HepG2 (cell line): Measurements from ENCODE around the gene PERCC1. TPM values are rescaled to one million over a fixed set of nuclear protein-coding genes. Genes with fewer than 3 reads are reported as not detected.

ENCODE experiments used
- FOXA3 ChIP-seq: IDR thresholded peaks from 2 replicates; pipeline ENCODE4 v1.6.1; 2016; ENCODE audit warnings: missing genetic modification reagents, missing compliant biosample characterization
- FOXM1 ChIP-seq: sonication (generic); formaldehyde crosslinking; IDR thresholded peaks from 2 replicates; pipeline ENCODE4 v1.5.0; 2020; ENCODE audit warnings: missing genetic modification reagents
- GTF2F1 ChIP-seq: fragments of 150-350 bp; IDR thresholded peaks from 2 replicates; pipeline ENCODE4 v1.6.1; 2014; ENCODE audit warnings: low read length
- GTF3A ChIP-seq: sonication (generic); formaldehyde crosslinking; conservative IDR thresholded peaks from 2 replicates; pipeline ENCODE4 v1.4.0; 2020; ENCODE audit warnings: mild to moderate bottlenecking, missing genetic modification reagents
- HOXA3 ChIP-seq: sonication (generic); formaldehyde crosslinking; IDR thresholded peaks from 2 replicates; pipeline ENCODE4 v1.5.0; 2020; ENCODE audit warnings: missing genetic modification reagents
- LCORL ChIP-seq, 2 experiments: fragments of 450-650 bp in 1 of 2; sonication (generic) in 1 of 2; formaldehyde crosslinking in 1 of 2; IDR thresholded peaks; 2 replicates each; pipeline versions ENCODE4 v1.5.0 to v1.6.1; 2017 to 2020; ENCODE audit warnings: antibody characterized with exemption in 1 of 2, missing genetic modification reagents in 1 of 2
- NFIB ChIP-seq: sonication (generic); formaldehyde crosslinking; IDR thresholded peaks from 2 replicates; pipeline ENCODE4 v1.9.0; 2021; ENCODE audit warnings: missing genetic modification reagents, mild to moderate bottlenecking, borderline replicate concordance
- NFIC ChIP-seq: IDR thresholded peaks from 2 replicates; pipeline ENCODE4 v1.6.1; 2012; ENCODE audit warnings: mild to moderate bottlenecking, low read length, inconsistent platforms
- NR2F2 ChIP-seq: IDR thresholded peaks from 2 replicates; pipeline ENCODE4 v1.6.1; 2012; ENCODE audit warnings: low read depth, inconsistent platforms, borderline replicate concordance
- NR3C1 ChIP-seq: sonication (generic); formaldehyde crosslinking; IDR thresholded peaks from 2 replicates; pipeline ENCODE4 v1.4.0; 2020; ENCODE audit warnings: missing genetic modification reagents
- RBFOX2 ChIP-seq: fragments of 200-400 bp; formaldehyde crosslinking; IDR thresholded peaks from 2 replicates; pipeline ENCODE4 v1.6.1; 2017; ENCODE audit warnings: low read depth, mild to moderate bottlenecking, low read length
- TBP ChIP-seq: sonication (generic); formaldehyde crosslinking; IDR thresholded peaks from 2 replicates; pipeline ENCODE4 v1.5.0; 2020; ENCODE audit warnings: missing genetic modification reagents
- THYN1 ChIP-seq: sonication (generic); formaldehyde crosslinking; IDR thresholded peaks from 2 replicates; pipeline ENCODE4 v1.8.1; 2023; ENCODE audit warnings: low read depth, mild to moderate bottlenecking, moderate library complexity, missing genetic modification reagents, borderline replicate concordance
- XBP1 ChIP-seq: sonication (generic); formaldehyde crosslinking; IDR thresholded peaks from 2 replicates; pipeline ENCODE4 v1.5.0; 2020; ENCODE audit warnings: missing genetic modification reagents
- ZNF331 ChIP-seq: sonication (generic); formaldehyde crosslinking; IDR thresholded peaks from 2 replicates; pipeline ENCODE4 v1.4.0; 2020; ENCODE audit warnings: missing genetic modification reagents
- ZNF552 ChIP-seq: sonication (generic); formaldehyde crosslinking; IDR thresholded peaks from 2 replicates; pipeline ENCODE4 v1.9.0; 2022; ENCODE audit warnings: missing genetic modification reagents, mild to moderate bottlenecking, borderline replicate concordance
- ZNF598 ChIP-seq: sonication (generic); formaldehyde crosslinking; IDR thresholded peaks from 2 replicates; pipeline ENCODE4 v1.5.1; 2020; ENCODE audit warnings: mild to moderate bottlenecking, missing genetic modification reagents, borderline replicate concordance
- ZNF629 ChIP-seq: sonication (generic); formaldehyde crosslinking; conservative IDR thresholded peaks from 2 replicates; pipeline ENCODE4 v1.5.0; 2020; ENCODE audit warnings: missing genetic modification reagents
- ZNF772 ChIP-seq: sonication (generic); formaldehyde crosslinking; IDR thresholded peaks from 2 replicates; pipeline ENCODE4 v1.5.0; 2020; ENCODE audit warnings: mild to moderate bottlenecking, missing genetic modification reagents
- polyA plus RNA-seq, 8 experiments: library from polyadenylated mRNA; depleted of rRNA in 3 of 8; stranded (reverse) in 7 of 8; unstranded in 1 of 8; fragments of >200 nt; fragmentation: Illumina TruSeq in 4 of 8; extraction: Trizol in 4 of 8; gene quantifications; 2 replicates each; pipeline versions ENCODE4 v1.2.1 to v1.2.3, GENCODE V29; 2011 to 2016; ENCODE audit warnings: low read depth in 4 of 8, missing spikeins in 1 of 8, mixed read lengths in 1 of 8; ENCODE audit not compliant: insufficient read depth in 1 of 8
- total RNA-seq, 5 experiments: library from RNA; depleted of rRNA; stranded (reverse); fragments of >200 nt; fragmentation: Illumina TruSeq; extraction: Trizol; gene quantifications; 2 replicates each; pipeline ENCODE4 v1.2.3, GENCODE V29; 2016; ENCODE audit warnings: low read depth in 1 of 5
- TF ChIP-seq, protein P1 (sequence below): sonication (generic); formaldehyde crosslinking; IDR thresholded peaks from 2 replicates; pipeline ENCODE4 v1.4.0; 2020; ENCODE audit warnings: missing genetic modification reagents, borderline replicate concordance
- TF ChIP-seq, protein P2 (sequence below): sonication (generic); formaldehyde crosslinking; conservative IDR thresholded peaks from 2 replicates; pipeline ENCODE4 v1.4.0; 2020; ENCODE audit warnings: missing genetic modification reagents
- TF ChIP-seq, protein P3 (sequence below): sonication (generic); formaldehyde crosslinking; IDR thresholded peaks from 2 replicates; pipeline ENCODE4 v1.9.0; 2021; ENCODE audit warnings: missing genetic modification reagents, mild to moderate bottlenecking, borderline replicate concordance
- TF ChIP-seq, protein P4 (sequence below): sonication (generic); formaldehyde crosslinking; IDR thresholded peaks from 2 replicates; pipeline ENCODE4 v1.4.0; 2020; ENCODE audit warnings: mild to moderate bottlenecking, missing genetic modification reagents
- TF ChIP-seq, protein P5 (sequence below): sonication (generic); formaldehyde crosslinking; IDR thresholded peaks from 2 replicates; pipeline ENCODE4 v1.8.0; 2022; ENCODE audit warnings: mild to moderate bottlenecking, missing genetic modification reagents

The PERCC1 gene
- total and polyA plus RNA-seq, 2 of the 13 experiments (the other 11 are each of a cell fraction or from before 2014, with no cell fraction given): 0.15 TPM; not detected in 1

DNA sequence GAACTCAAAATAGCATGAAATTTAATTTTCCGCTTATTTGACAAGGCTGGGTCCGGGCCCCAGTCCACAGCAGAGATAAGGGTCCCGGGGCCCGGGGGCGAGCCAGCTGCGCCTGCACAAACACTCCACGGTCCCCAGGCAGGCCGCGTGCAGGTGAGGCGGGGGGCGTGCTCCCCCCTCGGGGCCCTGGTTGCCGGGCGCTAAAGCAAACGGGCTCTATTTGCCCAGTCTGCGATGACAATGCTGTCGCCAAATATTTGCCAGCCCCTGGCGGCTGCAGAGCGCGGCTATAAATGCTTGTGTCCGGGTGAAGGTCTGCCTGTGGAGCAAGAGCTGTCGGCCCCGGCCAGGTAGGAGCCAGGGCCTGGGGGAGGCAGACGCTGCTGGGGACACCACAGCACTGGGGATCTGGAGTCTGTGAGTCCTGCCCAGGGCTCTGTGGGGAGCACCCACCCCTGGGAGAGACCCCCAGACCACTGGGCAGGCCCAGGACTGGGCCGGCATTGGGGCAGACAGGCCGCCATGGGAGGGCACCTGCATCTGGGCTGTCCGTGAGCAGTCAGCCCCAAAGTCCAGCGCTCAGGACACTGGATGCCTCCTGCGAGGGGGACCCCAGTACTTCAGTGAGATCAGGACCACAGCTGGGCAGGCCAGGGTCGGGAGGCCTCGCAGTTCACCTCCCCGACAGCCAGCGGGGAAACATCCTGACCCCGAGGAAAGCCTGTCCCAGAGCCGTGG lies at the start of gene PERCC1 (continued):
- TF ChIP-seq, protein P1, sequence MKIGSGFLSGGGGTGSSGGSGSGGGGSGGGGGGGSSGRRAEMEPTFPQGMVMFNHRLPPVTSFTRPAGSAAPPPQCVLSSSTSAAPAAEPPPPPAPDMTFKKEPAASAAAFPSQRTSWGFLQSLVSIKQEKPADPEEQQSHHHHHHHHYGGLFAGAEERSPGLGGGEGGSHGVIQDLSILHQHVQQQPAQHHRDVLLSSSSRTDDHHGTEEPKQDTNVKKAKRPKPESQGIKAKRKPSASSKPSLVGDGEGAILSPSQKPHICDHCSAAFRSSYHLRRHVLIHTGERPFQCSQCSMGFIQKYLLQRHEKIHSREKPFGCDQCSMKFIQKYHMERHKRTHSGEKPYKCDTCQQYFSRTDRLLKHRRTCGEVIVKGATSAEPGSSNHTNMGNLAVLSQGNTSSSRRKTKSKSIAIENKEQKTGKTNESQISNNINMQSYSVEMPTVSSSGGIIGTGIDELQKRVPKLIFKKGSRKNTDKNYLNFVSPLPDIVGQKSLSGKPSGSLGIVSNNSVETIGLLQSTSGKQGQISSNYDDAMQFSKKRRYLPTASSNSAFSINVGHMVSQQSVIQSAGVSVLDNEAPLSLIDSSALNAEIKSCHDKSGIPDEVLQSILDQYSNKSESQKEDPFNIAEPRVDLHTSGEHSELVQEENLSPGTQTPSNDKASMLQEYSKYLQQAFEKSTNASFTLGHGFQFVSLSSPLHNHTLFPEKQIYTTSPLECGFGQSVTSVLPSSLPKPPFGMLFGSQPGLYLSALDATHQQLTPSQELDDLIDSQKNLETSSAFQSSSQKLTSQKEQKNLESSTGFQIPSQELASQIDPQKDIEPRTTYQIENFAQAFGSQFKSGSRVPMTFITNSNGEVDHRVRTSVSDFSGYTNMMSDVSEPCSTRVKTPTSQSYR: no peak
- TF ChIP-seq NR2F2 (peak; percentile 57; the same call in 1 of the 2 replicates), THYN1 (CRISPR knock-in tag) (no peak), NFIC (no peak), GTF2F1 (no peak), ZNF331 (peak; percentile 28; the same call in 1 of the 2 replicates), RBFOX2 (no peak), ZNF552 (CRISPR knock-in tag) (no peak), TBP (CRISPR knock-in tag) (no peak), ZNF629 (CRISPR knock-in tag) (no peak), HOXA3 (CRISPR knock-in tag) (peak; percentile 84), ZNF598 (no peak), FOXM1 (CRISPR knock-in tag) (no peak), GTF3A (no peak), NFIB (CRISPR knock-in tag) (no peak), LCORL (IDR thresholded peaks at IDR 0.05) (no peak), LCORL (CRISPR knock-in tag; IDR thresholded peaks at IDR 0.05) (peak; percentile 96), XBP1 (CRISPR knock-in tag) (no peak), ZNF772 (CRISPR knock-in tag) (peak; percentile 80; the same call in 1 of the 2 replicates), NR3C1 (CRISPR knock-in tag) (no peak), FOXA3 (peak; percentile 77)
- TF ChIP-seq, protein P2, sequence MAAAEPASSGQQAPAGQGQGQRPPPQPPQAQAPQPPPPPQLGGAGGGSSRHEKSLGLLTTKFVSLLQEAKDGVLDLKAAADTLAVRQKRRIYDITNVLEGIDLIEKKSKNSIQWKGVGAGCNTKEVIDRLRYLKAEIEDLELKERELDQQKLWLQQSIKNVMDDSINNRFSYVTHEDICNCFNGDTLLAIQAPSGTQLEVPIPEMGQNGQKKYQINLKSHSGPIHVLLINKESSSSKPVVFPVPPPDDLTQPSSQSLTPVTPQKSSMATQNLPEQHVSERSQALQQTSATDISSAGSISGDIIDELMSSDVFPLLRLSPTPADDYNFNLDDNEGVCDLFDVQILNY (CRISPR knock-in tag): no peak
- TF ChIP-seq, protein P3, sequence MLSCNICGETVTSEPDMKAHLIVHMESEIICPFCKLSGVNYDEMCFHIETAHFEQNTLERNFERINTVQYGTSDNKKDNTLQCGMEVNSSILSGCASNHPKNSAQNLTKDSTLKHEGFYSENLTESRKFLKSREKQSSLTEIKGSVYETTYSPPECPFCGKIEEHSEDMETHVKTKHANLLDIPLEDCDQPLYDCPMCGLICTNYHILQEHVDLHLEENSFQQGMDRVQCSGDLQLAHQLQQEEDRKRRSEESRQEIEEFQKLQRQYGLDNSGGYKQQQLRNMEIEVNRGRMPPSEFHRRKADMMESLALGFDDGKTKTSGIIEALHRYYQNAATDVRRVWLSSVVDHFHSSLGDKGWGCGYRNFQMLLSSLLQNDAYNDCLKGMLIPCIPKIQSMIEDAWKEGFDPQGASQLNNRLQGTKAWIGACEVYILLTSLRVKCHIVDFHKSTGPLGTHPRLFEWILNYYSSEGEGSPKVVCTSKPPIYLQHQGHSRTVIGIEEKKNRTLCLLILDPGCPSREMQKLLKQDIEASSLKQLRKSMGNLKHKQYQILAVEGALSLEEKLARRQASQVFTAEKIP: no peak
- TF ChIP-seq, protein P4, sequence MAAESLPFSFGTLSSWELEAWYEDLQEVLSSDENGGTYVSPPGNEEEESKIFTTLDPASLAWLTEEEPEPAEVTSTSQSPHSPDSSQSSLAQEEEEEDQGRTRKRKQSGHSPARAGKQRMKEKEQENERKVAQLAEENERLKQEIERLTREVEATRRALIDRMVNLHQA: no peak
- TF ChIP-seq, protein P5, sequence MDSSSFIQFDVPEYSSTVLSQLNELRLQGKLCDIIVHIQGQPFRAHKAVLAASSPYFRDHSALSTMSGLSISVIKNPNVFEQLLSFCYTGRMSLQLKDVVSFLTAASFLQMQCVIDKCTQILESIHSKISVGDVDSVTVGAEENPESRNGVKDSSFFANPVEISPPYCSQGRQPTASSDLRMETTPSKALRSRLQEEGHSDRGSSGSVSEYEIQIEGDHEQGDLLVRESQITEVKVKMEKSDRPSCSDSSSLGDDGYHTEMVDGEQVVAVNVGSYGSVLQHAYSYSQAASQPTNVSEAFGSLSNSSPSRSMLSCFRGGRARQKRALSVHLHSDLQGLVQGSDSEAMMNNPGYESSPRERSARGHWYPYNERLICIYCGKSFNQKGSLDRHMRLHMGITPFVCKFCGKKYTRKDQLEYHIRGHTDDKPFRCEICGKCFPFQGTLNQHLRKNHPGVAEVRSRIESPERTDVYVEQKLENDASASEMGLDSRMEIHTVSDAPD (CRISPR knock-in tag): no peak
